WERI-Rb-1 (cell line): Measurements from ENCODE around the gene ATXN1.
A peak's percentile ranks its signal among the peaks of the same experiment; 100 is the strongest.

ENCODE experiments used
- DNase-seq: peaks from one replicate; pipeline ENCODE4 v3.0.0-alpha.2; 2020
- H3K27ac ChIP-seq: fragments of 250-450 bp; sonication (Bioruptor Pico); 2 replicates; pipeline ENCODE4 v1.5.1; 2020; ENCODE audit warnings: mild to moderate bottlenecking, moderate library complexity
- H3K27me3 ChIP-seq: fragments of 250-450 bp; sonication (Bioruptor Pico); 2 replicates; pipeline ENCODE4 v1.5.1; 2021; ENCODE audit warnings: mild to moderate bottlenecking, low read depth, moderate library complexity; ENCODE audit not compliant: insufficient read depth, severe bottlenecking
- H3K36me3 ChIP-seq: fragments of 250-450 bp; sonication (Bioruptor Pico); 2 replicates; pipeline ENCODE4 v1.5.1; 2020; ENCODE audit warnings: mild to moderate bottlenecking, moderate library complexity
- H3K4me3 ChIP-seq: 2 replicates; pipeline ENCODE4 v1.5.1; 2011; ENCODE audit warnings: low read depth, mild to moderate bottlenecking, control low read depth, low read length
- H3K9me3 ChIP-seq: fragments of 250-450 bp; sonication (Bioruptor Pico); 2 replicates; pipeline ENCODE4 v1.5.1; 2021; ENCODE audit warnings: mild to moderate bottlenecking, moderate library complexity; ENCODE audit not compliant: severe bottlenecking
- TF ChIP-seq, protein P1 (sequence below): IDR thresholded peaks from 2 replicates; pipeline ENCODE4 v1.5.1; 2011; ENCODE audit warnings: low read depth, mild to moderate bottlenecking, control low read depth, inconsistent platforms, low read length

ATXN1 gene

DNA sequence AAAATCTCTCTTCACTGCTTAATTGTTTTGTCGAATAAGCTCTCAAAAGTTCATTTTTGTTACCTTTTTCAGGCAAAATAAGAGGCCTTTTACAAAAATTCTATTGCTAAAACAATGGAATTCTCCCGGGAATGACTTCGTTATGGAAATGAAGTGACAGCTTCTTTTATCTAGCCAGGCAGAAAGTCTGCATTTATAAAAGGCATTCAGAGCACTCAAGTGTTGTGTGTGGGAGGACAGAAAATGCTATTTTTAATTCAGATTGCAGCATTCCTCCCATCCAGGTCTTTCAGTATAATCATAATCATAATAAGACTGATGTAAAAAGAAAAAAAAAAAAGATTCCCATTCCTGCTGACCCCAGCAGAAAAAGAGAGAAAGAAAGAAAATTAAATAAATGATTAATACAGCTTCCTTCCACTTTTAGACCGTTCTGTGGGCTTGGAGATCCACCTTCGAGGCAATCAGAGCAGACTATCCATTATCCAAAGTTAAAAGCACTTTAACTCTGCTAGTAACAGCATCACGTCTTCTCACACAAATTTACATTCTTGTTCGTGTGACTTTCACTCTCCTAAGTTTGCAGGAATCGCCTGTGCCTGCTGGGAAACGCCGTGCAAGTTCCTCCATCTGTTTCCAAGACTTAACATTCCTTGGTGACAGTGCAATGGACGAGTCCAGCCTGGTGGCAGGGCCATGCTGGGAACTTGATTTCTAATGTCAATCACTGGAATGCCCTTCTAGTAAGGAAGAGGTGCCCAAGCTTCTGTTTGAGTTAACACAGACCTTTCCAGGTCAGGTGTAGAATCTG lies 264.1 kb downstream of the ATXN1 start:
- no peaks in the 10 kb centered on the region for H3K36me3 ChIP-seq
- no peaks in the 10 kb centered on the region for H3K27me3 ChIP-seq
- no peak for DNase-seq
- H3K9me3 ChIP-seq, result peaks cover 7% of the 10 kb centered on the region
- H3K4me3 ChIP-seq, result no peak overlapping the region
- no peak overlapping the region for H3K27ac ChIP-seq
- TF ChIP-seq, protein P1, sequence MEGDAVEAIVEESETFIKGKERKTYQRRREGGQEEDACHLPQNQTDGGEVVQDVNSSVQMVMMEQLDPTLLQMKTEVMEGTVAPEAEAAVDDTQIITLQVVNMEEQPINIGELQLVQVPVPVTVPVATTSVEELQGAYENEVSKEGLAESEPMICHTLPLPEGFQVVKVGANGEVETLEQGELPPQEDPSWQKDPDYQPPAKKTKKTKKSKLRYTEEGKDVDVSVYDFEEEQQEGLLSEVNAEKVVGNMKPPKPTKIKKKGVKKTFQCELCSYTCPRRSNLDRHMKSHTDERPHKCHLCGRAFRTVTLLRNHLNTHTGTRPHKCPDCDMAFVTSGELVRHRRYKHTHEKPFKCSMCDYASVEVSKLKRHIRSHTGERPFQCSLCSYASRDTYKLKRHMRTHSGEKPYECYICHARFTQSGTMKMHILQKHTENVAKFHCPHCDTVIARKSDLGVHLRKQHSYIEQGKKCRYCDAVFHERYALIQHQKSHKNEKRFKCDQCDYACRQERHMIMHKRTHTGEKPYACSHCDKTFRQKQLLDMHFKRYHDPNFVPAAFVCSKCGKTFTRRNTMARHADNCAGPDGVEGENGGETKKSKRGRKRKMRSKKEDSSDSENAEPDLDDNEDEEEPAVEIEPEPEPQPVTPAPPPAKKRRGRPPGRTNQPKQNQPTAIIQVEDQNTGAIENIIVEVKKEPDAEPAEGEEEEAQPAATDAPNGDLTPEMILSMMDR, result no peak

DNA sequence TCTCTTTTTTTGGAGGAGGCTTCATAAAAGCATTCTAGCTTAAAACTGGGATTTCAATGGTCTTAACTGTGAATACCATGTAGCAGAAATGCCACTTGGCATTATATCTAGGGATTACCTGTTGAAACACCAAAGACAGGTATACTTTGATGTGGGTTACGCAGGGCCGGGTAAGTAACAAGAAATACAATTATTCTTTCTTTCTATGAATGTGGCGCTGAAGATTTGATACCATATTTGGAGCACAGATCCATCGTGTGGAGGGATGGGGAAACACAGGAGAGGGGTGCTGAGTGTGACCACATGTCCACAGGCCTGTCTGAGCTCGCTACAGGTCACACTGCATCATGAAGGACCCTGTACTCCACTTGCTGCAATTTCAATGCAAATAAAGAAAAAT lies 265.1 kb downstream of the ATXN1 start:
- Histone ChIP-seq H3K27ac (no peak overlapping the region), H3K9me3 (peaks cover 7% of the 10 kb centered on the region), H3K4me3 (no peak overlapping the region), H3K27me3 (no peaks in the 10 kb centered on the region), H3K36me3 (no peaks in the 10 kb centered on the region)
- DNase-seq, result peak; percentile 25
- TF ChIP-seq, protein P1, result peak; percentile 19; the same call in 1 of the 2 replicates

DNA sequence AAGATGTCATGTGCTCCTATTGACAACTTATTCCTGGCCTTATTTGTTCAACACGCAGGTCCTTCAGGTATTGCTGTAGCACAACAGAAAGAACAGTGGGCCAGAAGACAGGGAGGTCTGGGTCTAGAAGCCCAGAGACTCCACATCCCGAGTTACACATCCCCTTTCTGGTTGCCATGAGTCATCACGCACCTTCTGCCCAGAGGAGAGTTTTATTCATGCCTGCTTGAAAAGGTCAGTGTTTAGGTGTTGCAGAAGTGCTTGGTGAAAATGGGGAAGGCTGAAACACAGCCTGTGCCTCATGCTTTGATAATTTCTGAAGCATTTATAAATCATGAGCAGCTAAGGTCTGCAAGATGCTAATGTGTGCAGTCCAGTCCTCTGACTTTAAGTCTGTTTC lies 266.5 kb downstream of the ATXN1 start:
- no peaks in the 10 kb centered on the region for H3K27me3 ChIP-seq
- TF ChIP-seq, protein P1, result no peak
- H3K27ac ChIP-seq, result no peak overlapping the region
- DNase-seq, result no peak
- H3K4me3 ChIP-seq, result no peak overlapping the region
- H3K36me3 ChIP-seq, result no peaks in the 10 kb centered on the region
- peaks cover 7% of the 10 kb centered on the region for H3K9me3 ChIP-seq

DNA sequence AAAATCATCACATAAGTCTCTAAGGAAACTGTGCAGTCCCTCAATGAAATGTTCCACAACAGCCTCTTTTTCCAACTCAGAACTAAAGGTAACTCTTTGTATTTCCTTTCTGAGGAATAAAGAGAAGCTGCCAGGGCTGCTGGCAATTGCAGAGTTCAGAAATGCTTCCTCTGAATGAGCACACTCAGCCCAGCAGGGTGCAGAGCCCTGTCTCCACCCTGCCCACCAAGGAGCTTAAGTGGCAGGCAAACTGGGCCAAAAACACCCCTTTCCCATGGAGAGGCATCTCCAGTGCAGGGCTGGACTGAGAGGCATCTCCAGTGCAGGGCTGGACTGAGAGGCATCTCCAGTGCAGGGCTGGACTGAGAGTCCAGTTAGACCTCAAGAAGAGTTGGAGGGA lies 267.5 kb downstream of the ATXN1 start:
- Histone ChIP-seq H3K27ac (no peak overlapping the region), H3K9me3 (peaks cover 1% of the 10 kb centered on the region)
- no peak for DNase-seq

DNA sequence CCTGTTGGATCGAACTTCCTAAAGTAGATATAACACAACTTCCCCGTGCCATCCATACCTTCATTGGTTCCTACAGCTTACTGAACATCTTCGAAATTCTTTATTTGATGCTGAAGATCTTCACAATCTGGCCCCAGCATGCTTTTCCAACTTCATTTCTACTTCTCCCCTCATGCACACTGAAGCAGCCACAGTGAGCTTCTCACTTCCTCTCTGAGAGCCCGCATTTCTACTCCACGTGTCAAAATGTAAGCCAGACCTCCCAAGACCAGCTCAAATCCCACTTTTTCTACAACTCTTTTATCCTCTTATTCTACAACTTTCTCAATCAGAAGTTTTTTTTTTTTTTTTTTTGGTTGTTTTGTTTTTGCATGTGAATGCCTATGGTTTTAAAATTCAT lies 268.1 kb downstream of the ATXN1 start:
- Histone ChIP-seq H3K36me3 (no peaks in the 10 kb centered on the region), H3K27me3 (no peaks in the 10 kb centered on the region), H3K27ac (no peak overlapping the region), H3K9me3 (no peaks in the 10 kb centered on the region), H3K4me3 (no peak overlapping the region)
- no peak for DNase-seq
- TF ChIP-seq, protein P1, result no peak

More for the DNA sequence above, 267.5 kb downstream of the ATXN1 start:
- Histone ChIP-seq H3K27me3 (no peaks in the 10 kb centered on the region), H3K4me3 (no peak overlapping the region), H3K36me3 (no peaks in the 10 kb centered on the region)
- TF ChIP-seq, protein P1, result no peak
